GM15510 (cell line): ENCODE results near the gene KIAA0408.

Experiments
- POLR2A ChIP-seq: IDR thresholded peaks from 3 replicates; pipeline ENCODE4 v1.6.1; 2011; ENCODE audit warnings: borderline replicate concordance; ENCODE audit not compliant: insufficient read length; ENCODE audit errors: extremely low read depth

Gene KIAA0408

DNA sequence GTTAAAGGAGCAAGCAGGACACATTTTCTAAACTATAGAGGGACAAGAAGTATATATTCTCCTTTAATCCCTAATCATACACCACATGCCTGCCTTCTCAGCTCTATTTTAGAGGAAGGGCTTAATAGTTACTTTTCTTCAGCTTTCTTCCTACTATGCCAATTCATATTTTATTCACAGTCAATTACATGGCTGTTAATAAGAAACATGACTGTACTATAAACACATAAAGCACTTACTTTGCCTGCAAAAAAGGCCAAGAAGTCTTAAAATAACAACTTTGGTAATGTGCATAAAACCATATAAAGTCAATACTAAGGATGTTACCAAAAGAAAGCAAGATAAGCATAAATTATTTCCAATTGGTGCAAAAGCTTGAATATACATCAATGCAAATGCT is 6.4 kb downstream of the KIAA0408 start:
- no peak for TF ChIP-seq POLR2A

DNA sequence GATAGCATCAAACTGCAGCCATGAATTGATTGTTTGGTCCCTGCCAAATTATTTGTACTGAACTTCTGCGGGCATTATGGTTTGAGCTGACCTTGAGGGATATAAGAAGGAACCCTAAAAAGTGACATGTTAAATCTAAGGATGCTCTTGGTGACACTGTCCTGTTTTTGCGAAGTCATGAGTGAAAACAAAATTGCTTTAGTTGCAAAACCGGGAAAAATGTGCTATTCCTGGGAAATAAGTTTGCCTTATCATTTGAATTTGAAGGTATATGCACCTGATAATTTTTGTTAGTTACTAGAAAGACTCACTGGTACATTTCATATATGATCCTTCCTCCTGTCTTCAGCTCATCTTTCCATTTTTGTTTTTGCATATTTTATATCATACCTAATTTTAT is 7.8 kb downstream of the KIAA0408 start:
- no peak for TF ChIP-seq POLR2A

DNA sequence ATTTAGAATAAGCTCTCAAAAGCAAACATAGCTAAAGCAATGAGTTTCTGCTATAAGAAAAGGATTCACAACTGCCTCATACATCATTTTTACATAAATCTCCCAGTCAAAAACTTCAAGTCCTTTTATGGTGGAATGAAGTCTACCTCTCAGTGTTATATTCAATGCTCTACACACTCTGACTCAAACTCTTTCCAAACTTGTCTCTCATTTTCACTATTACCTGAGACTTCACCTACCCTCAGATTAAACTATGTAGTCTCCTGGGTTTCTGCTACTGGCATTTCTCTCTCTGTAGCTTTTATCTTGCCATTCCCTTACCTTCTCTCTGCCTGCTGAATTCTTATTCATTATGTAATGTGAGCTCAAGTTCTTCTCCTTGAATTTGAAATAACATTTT is 11.4 kb downstream of the KIAA0408 start:
- no peak for TF ChIP-seq POLR2A

DNA sequence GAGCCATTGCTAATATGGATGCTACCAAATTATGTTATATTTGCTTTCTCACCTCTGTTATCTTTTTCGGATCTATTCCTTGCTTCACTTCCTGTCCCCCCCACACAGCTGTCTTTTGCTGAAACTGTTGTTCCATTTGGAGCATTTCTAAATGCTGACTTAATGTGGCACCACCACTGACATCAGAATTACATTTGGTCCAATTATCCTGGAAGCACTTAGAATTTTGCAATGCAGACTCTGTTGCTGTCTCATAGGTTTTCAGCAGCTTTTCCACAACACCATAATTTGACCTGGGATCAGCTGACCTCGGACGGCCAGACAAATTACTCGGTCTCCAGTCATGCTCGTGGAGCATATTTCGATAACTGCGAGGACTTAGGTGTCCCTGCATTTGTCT is 12.8 kb downstream of the KIAA0408 start:
- TF ChIP-seq POLR2A, result no peak

DNA sequence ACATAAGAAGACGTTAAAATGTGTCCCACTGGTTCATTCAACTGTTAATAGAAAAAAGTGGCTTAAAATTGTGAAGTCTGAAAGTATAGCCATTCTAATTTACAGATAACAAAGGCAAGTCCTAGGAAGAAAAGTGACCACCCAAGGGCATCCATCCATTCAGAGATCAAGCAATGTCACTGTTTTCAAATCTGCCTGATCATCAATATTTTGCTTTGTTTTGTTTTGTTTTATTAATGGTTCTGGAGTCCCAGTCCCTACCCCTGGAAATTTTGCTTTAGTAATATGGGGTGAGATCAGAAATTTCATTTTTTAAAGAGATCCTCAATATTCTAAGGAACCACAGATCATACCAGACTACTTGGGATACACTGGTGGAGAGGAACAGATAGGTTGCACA is 17.3 kb downstream of the KIAA0408 start:
- TF ChIP-seq POLR2A, result no peak

DNA sequence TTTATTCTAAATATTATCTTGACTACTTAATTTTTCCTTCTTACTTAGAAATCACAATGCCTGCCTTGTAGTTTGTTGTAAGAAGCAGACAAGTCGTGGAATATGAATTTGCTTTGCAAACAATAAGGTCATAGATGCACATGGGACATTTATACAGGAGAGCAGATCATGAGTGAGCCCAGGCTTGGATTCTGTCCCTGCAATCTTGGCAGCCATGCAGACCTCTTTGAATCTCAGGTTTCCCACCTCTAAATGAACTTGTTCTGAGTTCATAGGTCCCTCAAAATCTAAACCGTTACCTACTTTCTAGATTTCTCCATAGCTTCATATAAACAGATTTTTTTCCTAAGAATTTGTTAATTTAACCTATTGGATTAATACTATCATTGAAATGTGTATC is 19.5 kb downstream of the KIAA0408 start:
- no peak for TF ChIP-seq POLR2A

DNA sequence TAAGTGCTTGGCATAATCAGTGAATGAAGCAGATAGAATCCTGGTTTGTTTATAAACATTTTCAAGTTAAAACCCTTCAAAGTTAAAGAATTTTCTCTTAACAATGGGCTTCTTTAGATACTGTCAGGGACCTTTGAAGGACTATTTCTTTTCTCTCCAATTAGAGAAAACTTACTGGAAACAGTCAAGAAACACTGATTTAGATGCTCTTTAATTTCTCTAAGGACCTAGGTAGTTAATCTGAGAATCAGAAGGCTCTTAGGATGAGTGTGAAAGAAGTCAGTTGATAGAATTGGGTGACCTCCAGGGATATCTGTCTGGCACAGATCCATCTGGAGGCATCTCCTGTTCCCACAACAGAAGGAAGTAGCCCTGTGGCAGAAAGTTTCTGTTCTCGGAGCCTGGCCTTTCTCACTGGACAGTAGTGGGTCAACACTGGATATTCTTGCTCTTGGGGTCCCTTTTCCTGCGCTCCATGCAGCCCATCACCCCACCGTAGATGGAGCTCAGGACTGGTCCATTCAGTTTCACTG is 22.5 kb downstream of the KIAA0408 start:
- no peak for TF ChIP-seq POLR2A

DNA sequence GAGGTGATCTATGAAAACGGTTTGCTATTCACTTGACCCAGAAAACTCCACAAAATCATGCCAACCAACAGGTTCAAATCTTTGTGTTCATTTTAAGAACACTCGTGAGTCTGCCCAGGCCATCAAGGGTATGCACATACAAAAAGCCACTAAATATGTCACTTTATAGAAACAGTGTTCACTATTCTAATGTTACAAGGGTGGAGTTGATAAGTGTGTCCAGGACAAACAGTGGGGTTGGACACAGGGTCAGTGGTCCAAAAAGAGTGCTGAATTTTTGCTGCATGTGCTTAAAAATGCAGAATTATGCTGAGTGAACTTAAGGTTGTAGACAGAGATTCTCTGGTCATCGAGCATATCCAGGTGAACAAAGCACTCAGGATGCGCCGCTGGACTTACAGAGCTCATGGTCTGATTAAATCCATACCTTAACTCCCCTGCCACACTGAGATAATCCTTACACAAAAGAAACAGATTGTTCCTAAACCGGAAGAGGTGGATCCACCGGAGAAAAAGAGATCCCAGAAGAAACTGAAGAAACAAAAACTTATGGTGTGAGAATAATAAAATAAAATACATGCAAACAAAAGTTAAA is 23.5 kb downstream of the KIAA0408 start:
- no peak for TF ChIP-seq POLR2A

DNA sequence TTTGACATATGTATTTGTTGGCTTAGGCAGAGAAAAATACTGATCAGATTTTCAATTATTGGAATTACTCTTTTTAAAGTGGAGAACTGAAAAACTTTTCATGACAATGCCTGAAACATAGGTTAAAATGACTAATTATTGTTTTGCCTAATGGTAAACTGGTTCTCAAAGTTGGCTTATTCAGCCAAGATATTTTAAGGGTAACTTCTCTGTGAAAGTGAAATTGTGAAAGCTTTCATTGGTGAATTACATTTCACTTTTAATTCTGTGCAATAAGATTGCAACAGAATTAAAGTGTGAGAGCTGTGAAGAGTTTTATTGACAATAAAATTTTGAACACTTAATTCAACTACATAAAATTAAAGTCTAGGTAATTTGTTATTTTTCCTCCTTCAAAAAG is 24.5 kb downstream of the KIAA0408 start:
- TF ChIP-seq POLR2A, result no peak

DNA sequence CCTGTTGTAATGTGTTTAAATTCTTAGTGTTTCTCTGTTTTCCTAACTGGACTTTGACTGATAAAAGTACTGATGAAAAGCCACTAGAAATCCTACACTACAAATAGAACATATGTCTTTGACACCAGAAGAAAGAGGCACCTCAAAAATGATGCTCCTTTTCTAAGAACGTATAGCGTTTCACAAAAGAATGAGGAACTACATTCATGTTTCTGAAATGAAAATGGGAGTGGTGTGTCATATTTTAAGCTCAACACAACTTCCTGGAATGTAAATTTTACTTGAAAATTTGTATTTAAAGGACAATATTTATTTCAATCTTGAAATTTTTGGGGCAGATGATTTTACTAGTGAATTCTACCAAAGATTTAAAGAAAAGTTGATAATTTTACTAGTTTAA is 35.3 kb downstream of the KIAA0408 start:
- TF ChIP-seq POLR2A, result no peak

DNA sequence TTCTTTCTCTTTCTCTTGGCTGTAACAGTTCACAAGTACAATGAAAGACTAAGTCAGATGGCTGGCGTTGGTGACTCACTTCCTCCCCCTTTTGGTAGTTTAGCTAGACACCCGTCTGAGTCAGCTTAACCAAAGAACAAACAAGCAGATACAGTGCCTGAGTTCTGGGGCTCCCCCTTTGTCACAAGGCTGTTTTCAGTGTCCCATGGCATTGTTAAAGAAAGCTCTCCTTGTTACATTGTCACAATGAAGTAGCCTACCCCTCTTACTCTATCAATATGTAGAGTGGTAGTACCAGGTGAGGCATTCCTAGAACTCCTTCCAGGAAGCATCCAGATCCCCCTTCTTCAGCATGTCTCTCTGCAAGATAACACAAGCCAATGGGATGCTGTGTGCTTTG is 38.6 kb downstream of the KIAA0408 start:
- TF ChIP-seq POLR2A, result no peak

DNA sequence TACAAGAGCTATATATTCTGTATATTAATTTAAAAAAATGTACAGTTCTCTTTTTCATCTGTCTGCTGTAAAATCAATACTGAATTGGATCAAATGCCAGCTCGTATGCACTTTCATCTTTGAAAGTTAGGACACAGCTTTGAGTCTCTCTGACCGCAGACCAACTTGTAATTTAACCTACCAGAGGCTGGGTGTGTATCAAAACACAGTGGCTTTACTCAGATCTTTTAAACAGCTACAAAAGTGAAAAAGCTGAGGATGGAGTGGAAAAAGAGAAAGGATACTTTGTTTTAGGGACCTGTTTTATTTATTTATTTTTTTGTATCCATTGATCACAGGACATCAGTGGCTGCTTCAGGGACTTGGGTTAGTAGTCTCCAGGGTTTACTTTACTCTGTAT is 44.1 kb downstream of the KIAA0408 start:
- TF ChIP-seq POLR2A, result no peak
